Loucy (cell line): ENCODE measurements around the gene TBC1D2B.

Experiments used
- H2AFZ ChIP-seq: fragments of 200-600 bp; sonication (generic); 2 replicates; pipeline ENCODE4 v1.6.0; 2016; ENCODE audit warnings: antibody characterized with exemption, mild to moderate bottlenecking, low read length, moderate library complexity
- H3F3A ChIP-seq: fragments of 200-600 bp; 2 replicates; pipeline ENCODE4 v1.6.0; 2016; ENCODE audit warnings: antibody characterized with exemption, low read depth, mild to moderate bottlenecking
- H3K27me3 ChIP-seq: fragments of 200-600 bp; sonication (generic); 2 replicates; pipeline ENCODE4 v1.6.1; 2014; ENCODE audit warnings: low read length, mild to moderate bottlenecking; ENCODE audit not compliant: insufficient read depth, poor library complexity, severe bottlenecking
- H3K36me3 ChIP-seq: fragments of 200-600 bp; sonication (generic); 2 replicates; pipeline ENCODE4 v1.6.1; 2016; ENCODE audit warnings: low read length; ENCODE audit not compliant: insufficient read depth
- H3K4me1 ChIP-seq: fragments of 200-600 bp; sonication (generic); 2 replicates; pipeline ENCODE4 v1.5.1; 2014; ENCODE audit warnings: low read length, mild to moderate bottlenecking; ENCODE audit not compliant: insufficient read depth, poor library complexity, severe bottlenecking
- H3K4me2 ChIP-seq: fragments of 200-600 bp; sonication (generic); 2 replicates; pipeline ENCODE4 v1.6.0; 2014; ENCODE audit warnings: antibody characterized with exemption, low read length, low read depth, mild to moderate bottlenecking; ENCODE audit not compliant: poor library complexity, severe bottlenecking
- H3K4me3 ChIP-seq: fragments of 200-600 bp; sonication (generic); 2 replicates; pipeline ENCODE4 v1.5.1; 2014; ENCODE audit warnings: low read length, mild to moderate bottlenecking, mixed read lengths; ENCODE audit not compliant: poor library complexity, severe bottlenecking
- H3K79me2 ChIP-seq: fragments of 200-600 bp; sonication (generic); 2 replicates; pipeline ENCODE4 v1.6.1; 2014; ENCODE audit warnings: low read length; ENCODE audit not compliant: insufficient read depth
- H3K9ac ChIP-seq: fragments of 200-600 bp; sonication (generic); 2 replicates; pipeline ENCODE4 v1.6.0; 2014; ENCODE audit warnings: mild to moderate bottlenecking, low read depth, low read length, moderate library complexity; ENCODE audit not compliant: poor library complexity, severe bottlenecking
- H3K9me2 ChIP-seq: fragments of 200-600 bp; sonication (generic); replicated peaks from 2 replicates; pipeline ENCODE4 v1.6.1; 2016; ENCODE audit warnings: low read depth, low read length, mixed read lengths
- H3K9me3 ChIP-seq: fragments of 200-600 bp; sonication (generic); 2 replicates; pipeline ENCODE4 v1.6.1; 2014; ENCODE audit warnings: mild to moderate bottlenecking, antibody characterized with exemption, low read length, low read depth; ENCODE audit not compliant: insufficient read depth
- H4K20me1 ChIP-seq: fragments of 200-600 bp; sonication (generic); 2 replicates; pipeline ENCODE4 v1.6.0; 2014; ENCODE audit warnings: antibody characterized with exemption, low read length, mild to moderate bottlenecking; ENCODE audit not compliant: insufficient read depth, poor library complexity, severe bottlenecking
- CTCF ChIP-seq: fragments of 200-600 bp; sonication (generic); conservative IDR thresholded peaks from 2 replicates; pipeline ENCODE4 v1.5.1; 2014; ENCODE audit warnings: mild to moderate bottlenecking, antibody characterized with exemption, low read length
- EZH2phosphoT487 ChIP-seq: fragments of 200-600 bp; IDR thresholded peaks from 2 replicates; pipeline ENCODE4 v1.6.1; 2018; ENCODE audit warnings: antibody characterized with exemption, mild to moderate bottlenecking, moderate library complexity, borderline replicate concordance

TBC1D2B gene

GRCh38 chr15:78077871-78078210 lies 330 bp upstream of the TBC1D2B start:
- H3K9me2 ChIP-seq, result no peaks in the 10 kb centered on the region
- TF ChIP-seq CTCF (no peak), EZH2phosphoT487 (no peak)
- H3K4me2 ChIP-seq, result peak overlapping the region; percentile 82
- peaks cover 33% of the 10 kb centered on the region for H3K4me1 ChIP-seq
- H3K36me3 ChIP-seq, result no peaks in the 10 kb centered on the region
- H3K9me3 ChIP-seq, result no peaks in the 10 kb centered on the region
- H3K4me3 ChIP-seq, result peak overlapping the region; percentile 81
- H3K27me3 ChIP-seq, result no peaks in the 10 kb centered on the region
- H4K20me1 ChIP-seq, result peaks cover 33% of the 10 kb centered on the region
- no peaks in the 10 kb centered on the region; the same call in 1 of the 2 replicates for H3F3A ChIP-seq
- peaks cover 49% of the 10 kb centered on the region for H3K79me2 ChIP-seq
- H3K9ac ChIP-seq, result peak overlapping the region; percentile 67
- H2AFZ ChIP-seq, result peak overlapping the region; percentile 90

- Histone ChIP-seq H3K9me2 (no peaks in the 10 kb centered on the region), H3K4me3 (peak overlapping the region; percentile 100), H3K4me2 (peak overlapping the region; percentile 84), H3F3A (no peaks in the 10 kb centered on the region; the same call in 1 of the 2 replicates), H3K27me3 (no peaks in the 10 kb centered on the region), H3K4me1 (peaks cover 46% of the 10 kb centered on the region), H3K9ac (peak overlapping the region; percentile 98), H3K79me2 (peaks cover 63% of the 10 kb centered on the region), H3K36me3 (no peaks in the 10 kb centered on the region), H2AFZ (peak overlapping the region; percentile 58), H3K9me3 (no peaks in the 10 kb centered on the region), H4K20me1 (peaks cover 37% of the 10 kb centered on the region)
- TF ChIP-seq EZH2phosphoT487 (no peak), CTCF (peak; percentile 54)
These were observed 1.1 kb downstream of the TBC1D2B start for GRCh38 chr15:78076231-78077052.

- Histone ChIP-seq H3K9ac (peak overlapping the region; percentile 98), H3K9me3 (no peaks in the 10 kb centered on the region), H3K27me3 (no peaks in the 10 kb centered on the region), H3K36me3 (no peaks in the 10 kb centered on the region), H3F3A (no peaks in the 10 kb centered on the region; the same call in 1 of the 2 replicates), H3K9me2 (no peaks in the 10 kb centered on the region), H3K4me1 (peaks cover 51% of the 10 kb centered on the region), H3K4me2 (peak overlapping the region; percentile 84), H4K20me1 (peaks cover 41% of the 10 kb centered on the region), H2AFZ (no peak overlapping the region), H3K79me2 (peaks cover 71% of the 10 kb centered on the region), H3K4me3 (peak overlapping the region; percentile 100)
- TF ChIP-seq EZH2phosphoT487 (no peak), CTCF (no peak)
These were observed 1.9 kb downstream of the TBC1D2B start for GRCh38 chr15:78075490-78076230.
